Panc1 (cell line): ENCODE measurements around the gene TRIM75. TPM values are rescaled to one million over a fixed set of nuclear protein-coding genes. Genes with fewer than 3 reads are reported as not detected.
"Not testable (repeated sequence)": the region's sequence is repeated elsewhere in the genome, so short reads cannot be mapped to it uniquely, and the experiment has no call there.

Experiments used
- ATAC-seq: fragments of 200-7000 bp; cut with Tn5 transposase; 2 replicates; pipeline ENCODE4 v1.9.1; 2020; ENCODE audit warnings: mild to moderate bottlenecking, moderate library complexity
- BruUV-seq: library from RNA; stranded (reverse); fragments of 400-500 nt; replicated peaks from 2 replicates; lab custom pipeline; 2021; lab: Mats Ljungman, UMichigan
- CTCF ChIA-PET: fragments of 300-600 bp; sonication (Branson Sonifier 250); formaldehyde crosslinking; loops from one replicate; lab custom pipeline; 2022; ENCODE audit warnings: antibody characterized with exemption; lab: Charles Lee
- POLR2A ChIA-PET: fragments of 300-600 bp; sonication (Branson Sonifier 250); formaldehyde crosslinking; loops from one replicate; lab custom pipeline; 2022; ENCODE audit warnings: antibody characterized with exemption; lab: Charles Lee
- DNase-seq: peaks from one replicate; pipeline ENCODE4 v3.0.0-alpha.2; 2010; ENCODE audit warnings: low read depth, low spot score
- H3K27ac ChIP-seq: 2 replicates; pipeline ENCODE4 v1.5.1; 2011; ENCODE audit warnings: mild to moderate bottlenecking, low read length, inconsistent platforms
- H3K27me3 ChIP-seq: fragments of 200-500 bp; sonication (Bioruptor generic); 2 replicates; pipeline ENCODE4 v1.6.0; 2014; ENCODE audit warnings: low read length, inconsistent platforms; ENCODE audit not compliant: control insufficient read depth, insufficient read depth
- H3K36me3 ChIP-seq: fragments of 200-500 bp; sonication (Bioruptor generic); 2 replicates; pipeline ENCODE4 v1.5.1; 2014; ENCODE audit warnings: inconsistent platforms, mild to moderate bottlenecking, low read length, moderate library complexity; ENCODE audit not compliant: control insufficient read depth, insufficient read depth
- H3K4me1 ChIP-seq: 2 replicates; pipeline ENCODE4 v1.5.1; 2011; ENCODE audit warnings: inconsistent platforms, mild to moderate bottlenecking, low read length, moderate library complexity; ENCODE audit not compliant: control insufficient read depth, insufficient read depth
- H3K4me3 ChIP-seq, 2 experiments: 2 replicates each; pipeline ENCODE4 v1.5.1; 2011 to 2012; ENCODE audit warnings: low read depth in 2 of 2, low read length in 2 of 2, mild to moderate bottlenecking in 2 of 2, inconsistent platforms in 1 of 2, moderate library complexity in 1 of 2
- H3K9me3 ChIP-seq: fragments of 200-500 bp; sonication (Bioruptor generic); 2 replicates; pipeline ENCODE4 v1.5.1; 2014; ENCODE audit warnings: low read depth, mild to moderate bottlenecking, inconsistent platforms, low read length, moderate library complexity; ENCODE audit not compliant: control insufficient read depth, insufficient read depth
- CTCF ChIP-seq: fragments of 450-650 bp; IDR thresholded peaks from 2 replicates; pipeline ENCODE4 v1.5.1; 2017; ENCODE audit warnings: mild to moderate bottlenecking
- POLR2AphosphoS5 ChIP-seq: IDR thresholded peaks from 2 replicates; pipeline ENCODE4 v1.6.1; 2012; ENCODE audit warnings: mild to moderate bottlenecking, low read depth, low read length, moderate library complexity
- REST ChIP-seq, 2 experiments: IDR thresholded peaks; 2 replicates each; pipeline ENCODE4 v1.6.1; 2011 to 2012; ENCODE audit warnings: low read depth in 2 of 2, control low read depth in 1 of 2, low read length in 1 of 2, mild to moderate bottlenecking in 1 of 2, moderate library complexity in 1 of 2; ENCODE audit not compliant: insufficient read depth in 1 of 2
- SIN3A ChIP-seq: IDR thresholded peaks from 2 replicates; pipeline ENCODE4 v1.6.1; 2012; ENCODE audit warnings: low read depth, mild to moderate bottlenecking, low read length, moderate library complexity, borderline replicate concordance; ENCODE audit not compliant: insufficient read depth
- TCF7L2 ChIP-seq: IDR thresholded peaks from 2 replicates; pipeline ENCODE4 v1.6.1; 2011; ENCODE audit warnings: mild to moderate bottlenecking, low read depth, low read length, inconsistent platforms
- in situ Hi-C: cut with HindIII; loops from 2 replicates; pipeline ENCODE4 v1.10.0; 2016; ENCODE audit warnings: low sequenced_read_pairs, low pct_unique_long_range_greater_than_20kb
- intact Hi-C: fragments of 100-400 bp; cut with micrococcal nuclease; formaldehyde crosslinking; loops from one replicate; pipeline ENCODE4 v1.10.0; 2022; ENCODE audit not compliant: unreplicated experiment
- total RNA-seq: library from RNA; stranded (reverse); gene quantifications from one replicate; pipeline ENCODE4 v1.2.1, GENCODE V29; 2021; ENCODE audit not compliant: unreplicated experiment

Gene TRIM75
- total RNA-seq, 1 experiment from 2014 or later, result not detected

GRCh38 chr4:165013691-165014090 lies 40.0 kb upstream of the TRIM75 start:
- H3K27me3 ChIP-seq, result no peaks in the 10 kb centered on the region
- TF ChIP-seq REST (IDR thresholded peaks at IDR 0.05; ENCODE audit: insufficient read depth in 1 of 2, low read depth in 2 of 2, low read length in 1 of 2) (no peak), SIN3A (no peak), CTCF (no peak), POLR2AphosphoS5 (no peak), TCF7L2 (no peak)
- no peak for DNase-seq
- ATAC-seq, result no peak
- CTCF ChIA-PET, result no interaction called here
- H3K4me1 ChIP-seq, result no peaks in the 10 kb centered on the region
- no peak overlapping the region for H3K4me3 ChIP-seq
- no TSS peak for BruUV-seq
- POLR2A ChIA-PET, result no interaction called here
- H3K36me3 ChIP-seq, result no peaks in the 10 kb centered on the region
- in situ Hi-C loops (no loop called here), intact Hi-C loops (no loop called here)
- H3K27ac ChIP-seq, result no peak overlapping the region
- no peaks in the 10 kb centered on the region for H3K9me3 ChIP-seq

DNA sequence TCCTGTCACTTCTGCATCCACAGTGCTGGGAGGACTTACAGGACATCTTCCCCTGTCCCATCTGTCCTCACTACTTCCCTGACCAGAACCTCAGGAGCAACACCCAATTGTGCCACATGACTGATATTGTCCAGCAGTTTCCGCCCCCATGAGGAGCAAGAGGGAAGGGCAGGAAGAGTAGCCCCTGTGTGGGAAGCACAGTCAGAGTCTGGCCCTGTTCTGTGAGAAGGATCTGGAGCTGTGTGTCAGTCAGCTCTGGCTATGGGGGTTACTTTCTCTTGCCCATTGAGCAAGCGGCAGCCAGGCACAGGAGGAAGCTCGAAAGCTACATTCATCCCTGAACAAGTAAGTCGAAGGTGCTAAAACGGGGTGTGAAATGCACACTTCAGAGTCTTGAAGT lies 36.7 kb upstream of the TRIM75 start:
- ChIA-PET CTCF (interaction anchor here (0.5 kb wide), 1 partner anchor 79 kb away, joined by 4 read pairs; no protein-coding TSS in a partner anchor), POLR2A (no interaction called here)
- no peaks in the 10 kb centered on the region for H3K36me3 ChIP-seq
- ATAC-seq (no peak), DNase-seq (no peak)
- no peak overlapping the region for H3K4me3 ChIP-seq
- H3K9me3 ChIP-seq, result no peaks in the 10 kb centered on the region
- in situ Hi-C loops, result no loop called here
- H3K4me1 ChIP-seq, result no peaks in the 10 kb centered on the region
- no peaks in the 10 kb centered on the region for H3K27me3 ChIP-seq
- intact Hi-C loops, result no loop called here
- BruUV-seq, result no TSS peak
- TF ChIP-seq TCF7L2 (no peak), SIN3A (no peak), POLR2AphosphoS5 (no peak), CTCF (peak; percentile 29)
- H3K27ac ChIP-seq, result no peak overlapping the region

- H3K36me3 ChIP-seq, H3K4me1 ChIP-seq, H3K27me3 ChIP-seq, DNase-seq, POLR2A ChIA-PET, intact Hi-C loops, H3K9me3 ChIP-seq, BruUV-seq, in situ Hi-C loops, ATAC-seq, H3K4me3 ChIP-seq, CTCF ChIA-PET, H3K27ac ChIP-seq: not testable (repeated sequence)
Observed at GRCh38 chr4:165019995-165020394, 33.7 kb upstream of the TRIM75 start.

DNA sequence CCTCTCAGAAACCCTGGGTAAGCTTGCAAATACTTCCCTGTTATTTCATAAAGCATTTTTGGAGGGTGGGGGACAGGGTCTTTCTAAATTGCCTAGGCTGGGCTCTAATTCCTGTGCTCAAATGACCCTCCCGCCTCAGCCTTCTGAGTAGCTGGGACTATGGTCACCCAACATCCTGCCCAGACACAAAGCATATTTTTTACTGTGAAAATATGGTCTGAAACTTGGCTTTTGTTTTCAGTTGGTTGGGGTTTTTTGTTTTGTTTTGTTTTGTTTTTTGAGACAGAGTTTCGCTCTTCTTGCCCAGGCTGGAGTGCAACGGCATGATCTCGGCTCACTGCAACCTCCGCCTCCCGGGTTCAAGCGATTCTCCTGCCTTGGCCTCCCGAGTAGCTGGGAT lies 27.9 kb upstream of the TRIM75 start:
- in situ Hi-C loops, DNase-seq, POLR2A ChIA-PET, H3K36me3 ChIP-seq, BruUV-seq, H3K9me3 ChIP-seq, H3K4me1 ChIP-seq, CTCF ChIA-PET, intact Hi-C loops, H3K4me3 ChIP-seq, H3K27me3 ChIP-seq, ATAC-seq, H3K27ac ChIP-seq: not testable (repeated sequence)
